Measurements from ENCODE around the gene TELO2.

TELO2 gene

DNA sequence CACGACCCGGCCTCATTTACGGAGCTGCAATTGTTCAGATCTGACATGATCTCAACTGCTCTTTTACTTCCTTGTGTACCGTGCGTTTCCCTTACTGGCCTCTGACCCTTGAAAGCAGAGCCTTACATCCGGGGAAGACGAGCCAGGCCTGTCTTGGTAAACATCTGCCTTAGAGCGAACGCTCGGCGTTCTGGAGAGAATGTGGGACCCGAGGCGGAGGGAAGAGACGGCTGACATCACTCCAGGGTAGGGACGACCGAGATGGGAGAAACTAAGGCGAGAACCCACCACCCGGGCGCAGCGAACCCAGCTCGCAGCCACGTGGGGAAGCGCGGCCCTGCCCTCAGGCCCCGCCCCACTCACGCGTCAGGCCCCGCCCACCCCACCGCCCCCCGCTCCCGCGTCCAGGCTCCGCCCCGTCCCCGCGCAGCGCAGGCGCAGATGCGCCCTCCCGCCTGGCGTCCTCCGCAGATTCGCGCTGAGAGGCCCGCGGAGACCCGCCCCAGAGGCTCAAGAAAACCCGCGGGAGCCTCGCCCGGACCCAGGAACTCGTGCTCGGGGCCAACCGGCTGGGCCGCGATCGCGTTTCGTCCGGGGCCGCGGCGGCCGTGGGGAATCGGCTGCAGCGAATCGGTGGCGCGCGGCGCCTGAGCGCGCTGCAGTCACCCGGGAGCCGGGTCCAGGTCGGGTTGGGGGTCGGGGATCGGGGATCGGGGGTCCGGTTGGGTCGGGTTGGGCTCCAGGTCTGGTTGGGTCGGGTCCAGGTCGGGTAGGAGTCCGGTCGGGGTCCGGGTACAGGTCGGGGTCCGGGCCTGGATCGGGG is at the start of gene TELO2:
TSS of gene TELO2 (plus strand) at position 438 of the 823 bp plus-strand sequence. CDS start 922 bp downstream, outside the sequence.
- no peak for DNase-seq

- DNase-seq: no peak
Measured at GRCh38 chr16:1443403-1443973, 49.7 kb upstream of the TELO2 start.

GRCh38 chr16:1443980-1444729 is 49.0 kb upstream of the TELO2 start, which contains the start of gene CCDC154:
TSS of gene CCDC154 (minus strand) at chr16:1444556. CDS start at chr16:1444322, 234 bp downstream.
- no peak for DNase-seq

DNA sequence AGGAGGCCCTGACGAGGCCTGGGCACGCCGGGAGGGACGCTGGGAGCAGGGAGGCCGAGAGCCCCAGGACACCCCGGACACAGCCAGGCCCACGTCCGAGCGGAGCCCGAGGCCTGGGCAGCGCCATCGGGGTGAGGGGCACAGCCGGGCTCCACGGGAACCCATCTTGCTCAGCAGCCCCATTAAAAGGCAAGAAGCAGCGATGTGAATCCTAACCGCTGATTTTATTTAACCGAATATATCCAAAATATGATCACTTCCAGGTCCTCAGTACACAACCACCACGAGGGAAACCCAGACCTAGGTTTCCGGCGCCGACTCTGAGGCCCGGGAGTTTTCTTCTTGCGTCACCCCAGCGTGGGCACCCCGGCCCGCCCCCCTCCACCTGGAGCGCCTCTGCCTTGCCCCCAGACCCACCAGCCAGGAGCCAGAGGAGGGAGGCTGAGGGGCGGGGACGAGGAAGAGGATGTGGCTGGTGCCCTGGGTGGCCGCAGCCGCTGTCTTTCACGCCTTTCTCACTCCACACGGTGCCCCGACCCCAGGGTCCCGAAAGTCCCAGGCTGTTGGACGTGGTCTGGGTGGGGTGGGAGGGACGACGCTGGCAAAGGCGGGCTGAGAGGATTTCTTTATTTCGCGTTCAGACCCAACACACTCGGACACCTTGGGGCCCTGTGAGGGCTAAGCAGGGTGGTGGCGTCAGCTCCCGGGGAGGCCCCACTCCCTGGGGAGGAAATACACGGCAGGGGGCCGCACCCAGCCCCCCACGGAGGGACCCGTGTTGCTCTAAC is 48.2 kb upstream of the TELO2 start:
- DNase-seq: no peak

- DNase-seq: no peak
Measured at GRCh38 chr16:1445518-1446203, 47.5 kb upstream of the TELO2 start.

DNA sequence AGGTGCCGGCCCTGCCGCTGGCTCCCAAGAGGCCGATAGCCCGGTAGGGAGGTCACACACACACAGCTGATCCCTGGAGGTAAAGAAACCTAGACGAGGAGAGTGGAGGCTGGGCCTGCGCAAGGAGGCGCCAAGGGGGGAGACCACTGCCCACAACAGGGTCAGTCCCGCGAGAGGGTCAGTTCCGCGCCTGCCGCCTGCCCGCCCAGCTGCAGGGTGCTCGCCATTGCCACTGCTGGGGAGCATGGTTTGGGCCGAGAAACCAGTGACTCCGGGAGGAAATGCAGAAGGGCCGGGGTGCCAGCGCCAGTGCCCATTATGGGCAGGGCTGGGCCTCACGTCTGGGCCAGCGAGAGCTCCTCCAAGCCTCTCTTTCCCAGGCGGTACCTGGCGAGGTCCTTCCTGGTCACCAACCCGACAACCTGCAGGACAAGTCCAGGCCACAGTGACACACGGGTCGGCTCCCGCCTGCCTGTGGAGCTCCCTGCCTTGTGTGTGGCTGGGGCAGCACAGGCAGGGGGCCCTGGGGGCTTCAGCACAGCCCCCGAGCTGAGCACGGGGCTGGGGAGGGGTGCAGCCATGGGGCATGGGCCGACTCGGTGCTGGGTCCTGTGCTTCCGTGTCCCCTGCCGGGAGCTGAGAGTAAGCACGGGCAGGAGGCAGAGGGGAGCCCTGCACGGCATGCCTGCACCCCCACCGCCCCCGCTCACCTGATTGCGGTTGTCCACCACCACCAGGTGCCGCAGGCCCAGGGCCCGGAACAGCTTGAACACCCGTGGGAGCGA is 46.7 kb upstream of the TELO2 start:
- no peak for DNase-seq

DNA sequence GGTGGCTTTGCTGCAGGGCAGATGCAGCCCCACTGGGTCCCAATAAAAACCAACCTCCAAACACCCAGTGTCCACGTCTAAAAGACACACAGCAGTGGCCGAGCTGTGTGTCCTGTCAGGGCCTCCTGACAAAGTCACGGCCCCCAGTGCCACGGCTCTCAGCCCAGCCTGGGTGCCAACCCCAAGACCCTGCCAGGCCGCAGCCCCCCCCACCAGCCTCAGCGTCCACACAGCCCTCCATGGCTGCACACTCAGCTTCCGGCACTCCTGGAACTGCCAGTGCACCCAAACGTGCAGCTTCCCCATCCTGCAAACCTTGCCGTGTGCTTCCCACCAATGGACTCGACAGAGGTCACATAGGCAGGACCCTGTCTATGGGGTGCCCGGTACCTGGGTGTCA is 45.2 kb upstream of the TELO2 start:
- DNase-seq: no peak

GRCh38 chr16:1448536-1449116 is 44.5 kb upstream of the TELO2 start:
- DNase-seq: no peak

DNA sequence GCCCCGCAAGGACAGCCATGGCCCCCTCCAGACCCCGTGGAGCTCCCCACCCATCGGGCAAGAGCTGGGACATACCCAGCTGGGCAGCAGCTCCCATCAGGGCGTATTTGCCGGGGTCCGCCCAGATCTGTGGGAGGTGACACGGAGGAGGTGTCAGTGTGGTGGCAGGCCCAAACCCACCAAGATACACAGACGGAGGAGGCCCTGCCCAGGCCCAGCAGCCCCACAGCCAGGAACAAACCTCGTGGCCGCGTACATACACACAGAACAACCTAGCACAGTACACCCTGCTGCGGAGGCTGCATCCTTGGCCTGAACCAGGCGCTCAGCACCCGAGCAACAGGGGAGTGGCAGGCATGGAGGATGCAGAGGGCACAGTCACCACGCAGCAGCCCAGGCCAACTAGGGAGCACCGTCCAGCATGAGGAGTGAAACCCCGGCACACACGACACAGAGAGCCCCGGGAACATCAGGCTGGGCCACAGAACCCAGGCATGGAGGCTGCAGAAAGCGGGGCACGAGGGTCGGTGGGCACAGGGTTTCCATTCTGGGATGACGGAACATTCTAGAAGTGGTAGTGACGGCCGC is 43.9 kb upstream of the TELO2 start:
- no peak for DNase-seq

DNA sequence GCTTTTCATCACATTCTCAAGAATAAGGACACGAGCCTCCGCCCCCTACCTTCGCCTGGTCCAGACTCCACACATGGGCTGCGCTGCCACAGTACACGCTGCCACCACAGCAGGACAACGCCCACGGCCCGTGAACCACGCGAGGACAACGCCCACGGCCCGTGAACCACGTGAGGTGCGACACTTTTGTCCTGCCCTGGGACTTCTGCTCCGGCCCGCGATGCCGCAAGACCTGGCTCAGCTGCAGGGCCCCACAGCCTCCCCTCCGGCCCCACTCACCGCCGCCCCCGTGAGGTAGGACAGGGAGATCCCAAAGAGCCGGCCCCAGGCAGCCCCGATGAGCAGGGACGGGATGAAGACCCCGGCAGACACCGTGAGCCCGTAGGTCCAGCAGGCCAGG is 42.9 kb upstream of the TELO2 start:
- no peak for DNase-seq

GRCh38 chr16:1450841-1451240 is 42.3 kb upstream of the TELO2 start:
- DNase-seq: no peak

GRCh38 chr16:1451702-1452392 is 41.3 kb upstream of the TELO2 start:
- no peak for DNase-seq

DNA sequence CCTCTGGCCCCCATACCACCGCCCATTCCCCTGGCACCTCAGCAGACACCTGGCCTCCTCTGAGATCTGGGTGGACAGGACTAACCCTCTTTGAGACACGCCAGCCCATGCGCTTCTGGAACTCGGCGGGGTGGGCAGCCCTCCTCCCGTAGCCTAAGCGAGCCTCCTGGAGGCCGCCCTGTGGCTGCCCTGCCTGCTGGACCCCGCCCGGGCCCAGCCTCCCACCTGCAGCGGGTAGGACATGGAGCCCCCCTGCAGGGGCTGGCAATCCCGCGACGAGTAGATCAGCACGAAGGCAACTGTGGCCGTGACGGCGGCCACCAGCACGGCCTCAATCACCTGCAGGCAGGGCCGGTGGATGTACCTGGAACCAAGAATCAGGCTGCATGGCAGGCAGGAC is 40.6 kb upstream of the TELO2 start:
- no peak for DNase-seq

GRCh38 chr16:1453316-1453715 is 39.8 kb upstream of the TELO2 start:
- no peak for DNase-seq

- DNase-seq: no peak
Measured at GRCh38 chr16:1454561-1454960, 38.6 kb upstream of the TELO2 start.

- no peak for DNase-seq
Measured at GRCh38 chr16:1455190-1456171, 37.7 kb upstream of the TELO2 start.

DNA sequence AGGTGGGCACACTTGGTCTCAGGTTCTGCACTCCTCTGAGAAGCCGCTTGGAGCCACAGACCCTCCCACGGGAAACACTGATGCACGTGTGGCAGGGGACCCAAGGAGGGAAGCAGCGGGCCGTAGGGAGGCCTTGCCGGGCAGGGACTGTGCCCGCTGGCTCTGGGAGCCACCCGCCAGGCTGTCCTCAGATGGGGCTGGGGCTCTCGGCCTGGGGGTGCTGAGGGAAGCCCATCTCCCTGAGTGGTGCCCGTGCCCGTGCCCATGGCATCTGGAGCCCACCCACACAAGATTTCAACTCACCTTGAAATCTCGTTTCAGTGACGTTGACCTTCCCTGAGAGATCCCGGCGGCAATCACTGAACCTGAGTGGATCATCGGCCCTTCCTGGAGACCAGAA is 36.2 kb upstream of the TELO2 start:
- no peak for DNase-seq

DNA sequence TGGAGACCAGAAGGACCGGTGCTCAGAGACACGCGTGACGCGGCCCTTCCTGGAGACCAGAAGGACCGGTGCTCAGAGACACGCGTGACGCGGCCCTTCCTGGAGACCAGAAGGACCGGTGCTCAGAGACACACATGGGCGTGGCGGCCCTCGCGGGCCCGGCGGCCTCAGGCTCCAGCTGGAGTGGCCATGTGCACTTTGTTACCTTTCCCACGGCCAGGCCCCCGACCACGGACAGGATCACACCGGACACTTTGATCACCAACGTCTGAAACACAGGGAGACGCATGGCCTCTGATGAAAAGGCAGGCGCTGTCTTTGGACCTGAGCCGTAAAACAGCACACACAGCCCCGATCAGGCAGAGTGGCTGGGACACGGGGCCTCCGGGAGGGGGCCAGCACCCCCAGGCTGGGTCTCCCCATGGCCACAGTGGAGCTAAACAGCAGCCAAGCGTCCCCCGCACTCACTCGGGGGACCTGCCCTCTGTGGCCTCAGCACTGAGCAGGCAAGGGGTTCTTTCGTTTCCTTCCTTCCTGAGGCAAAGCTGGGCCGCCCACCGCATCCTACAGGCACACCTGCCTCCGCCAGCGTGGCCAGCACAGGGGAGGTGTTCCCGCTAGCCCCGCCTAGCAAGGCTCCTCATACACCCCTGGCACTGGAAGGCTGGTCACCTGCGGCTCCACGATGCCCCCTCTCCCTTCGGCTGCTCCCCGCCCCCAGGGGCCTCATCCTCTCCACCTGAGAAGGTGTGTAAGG is 35.5 kb upstream of the TELO2 start:
- no peak for DNase-seq
